ENCODE results near the gene EPHA3.

Gene EPHA3

DNA sequence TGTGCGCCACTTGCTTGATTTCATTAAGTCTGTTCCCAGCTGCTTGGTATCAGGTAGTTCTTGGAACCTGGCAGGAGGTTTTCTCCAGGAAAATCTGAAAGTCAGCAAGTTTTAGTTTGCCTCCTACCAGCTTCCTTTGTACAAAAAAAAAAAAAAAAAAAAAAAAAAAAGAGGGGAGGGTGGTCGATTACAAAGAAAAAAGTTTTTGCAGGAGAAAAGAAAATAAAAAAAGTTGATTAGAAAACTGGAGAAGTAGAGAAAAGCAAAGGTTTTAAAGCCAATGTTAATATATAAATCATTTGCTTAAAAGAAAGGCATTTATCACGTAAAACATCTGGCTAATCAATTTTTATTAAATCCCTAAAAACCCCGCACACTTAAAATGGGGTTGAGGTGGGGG, 5.9 kb downstream of the EPHA3 start:
- H3K4me3 ChIP-seq (ENCODE audit: low read length): no peak overlapping the region
- no peak for TF ChIP-seq ZNF274 (IDR thresholded peaks at IDR 0.05; ENCODE audit: low read depth, low read length)

GRCh38 chr3:89113893-89114840, 6.7 kb downstream of the EPHA3 start:
- TF ChIP-seq ZNF274 (IDR thresholded peaks at IDR 0.05; ENCODE audit: low read depth, low read length): no peak
- H3K4me3 ChIP-seq (ENCODE audit: low read length): peak overlapping the region; percentile 25; the same call in 1 of the 2 replicates

DNA sequence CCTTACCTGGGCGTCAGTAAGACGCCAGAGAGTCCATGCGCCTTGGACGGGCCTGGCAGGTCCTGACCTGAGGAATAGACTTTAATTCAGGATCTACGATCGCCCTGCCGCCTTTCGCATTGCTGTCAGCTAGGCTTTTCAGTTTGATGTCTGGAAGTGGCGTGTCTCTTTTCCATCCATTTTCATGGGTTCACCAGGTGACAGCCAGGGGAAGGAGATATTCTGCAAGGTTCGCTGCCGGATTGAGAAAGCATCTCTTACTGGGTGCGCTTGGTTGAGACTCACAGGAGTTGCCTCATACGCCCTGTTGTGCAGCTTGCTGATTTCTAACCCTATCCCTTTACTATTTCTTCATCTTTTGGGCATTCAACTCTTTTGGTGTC, 7.4 kb downstream of the EPHA3 start:
- H3K4me3 ChIP-seq (ENCODE audit: low read length): no peak overlapping the region
- no peak for TF ChIP-seq ZNF274 (IDR thresholded peaks at IDR 0.05; ENCODE audit: low read depth, low read length)

- TF ChIP-seq ZNF274 (IDR thresholded peaks at IDR 0.05; ENCODE audit: low read depth, low read length): no peak
- no peak overlapping the region for H3K4me3 ChIP-seq (ENCODE audit: low read length)
These were observed 9.1 kb downstream of the EPHA3 start for GRCh38 chr3:89116476-89116875.

DNA sequence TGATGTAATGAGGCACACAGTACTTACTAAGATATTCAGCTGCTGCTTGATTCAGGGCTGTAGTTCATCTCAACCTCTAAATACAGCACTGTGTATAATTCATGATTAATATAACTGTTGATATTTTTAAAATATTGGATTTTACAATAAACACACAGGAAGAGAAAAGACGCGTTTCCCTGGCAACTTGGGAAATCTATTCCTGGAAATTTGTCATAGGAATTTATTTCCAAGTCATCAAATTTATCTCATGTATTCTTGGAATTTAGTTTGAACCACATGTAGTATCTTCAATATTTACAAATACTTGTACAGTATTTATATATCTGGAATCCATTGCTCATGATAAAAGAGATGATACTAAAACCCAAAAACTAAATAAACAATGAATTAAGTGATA, 30.6 kb downstream of the EPHA3 start:
- TF ChIP-seq ZNF274 (IDR thresholded peaks at IDR 0.05; ENCODE audit: low read depth, low read length): no peak
- H3K4me3 ChIP-seq (ENCODE audit: low read length): no peak overlapping the region

- no peak overlapping the region for H3K4me3 ChIP-seq (ENCODE audit: low read length)
- no peak for TF ChIP-seq ZNF274 (IDR thresholded peaks at IDR 0.05; ENCODE audit: low read depth, low read length)
These were observed 32.4 kb downstream of the EPHA3 start for GRCh38 chr3:89139870-89140269.

GRCh38 chr3:89144080-89144479, 36.7 kb downstream of the EPHA3 start:
- TF ChIP-seq ZNF274 (IDR thresholded peaks at IDR 0.05; ENCODE audit: low read depth, low read length): no peak
- H3K4me3 ChIP-seq (ENCODE audit: low read length): no peak overlapping the region

- TF ChIP-seq ZNF274 (IDR thresholded peaks at IDR 0.05; ENCODE audit: low read depth, low read length): no peak
- no peak overlapping the region for H3K4me3 ChIP-seq (ENCODE audit: low read length)
These were observed 38.6 kb downstream of the EPHA3 start for GRCh38 chr3:89145995-89146394.

GRCh38 chr3:89154416-89154815, 47.0 kb downstream of the EPHA3 start:
- H3K4me3 ChIP-seq (ENCODE audit: low read length): no peak overlapping the region
- no peak for TF ChIP-seq ZNF274 (IDR thresholded peaks at IDR 0.05; ENCODE audit: low read depth, low read length)

DNA sequence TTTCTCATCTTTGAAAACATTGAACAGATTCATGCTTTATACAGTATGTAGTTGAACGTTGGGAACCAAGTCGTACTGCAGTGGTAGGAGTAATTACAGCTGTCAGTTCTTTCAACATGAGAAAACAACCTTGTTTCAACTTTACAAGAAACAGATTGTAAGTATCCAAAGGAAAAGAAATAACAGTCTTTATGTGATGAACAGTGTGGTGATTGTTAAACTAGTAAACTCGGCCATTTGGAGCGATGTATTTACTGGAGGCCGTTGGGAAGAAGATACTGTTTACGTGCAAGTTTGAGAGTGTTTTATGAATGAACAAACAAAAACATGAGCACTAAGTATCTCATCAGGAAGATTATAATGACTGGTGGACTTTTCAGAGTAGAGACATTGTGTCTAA, 48.4 kb downstream of the EPHA3 start:
- H3K4me3 ChIP-seq (ENCODE audit: low read length): no peak overlapping the region
- no peak for TF ChIP-seq ZNF274 (IDR thresholded peaks at IDR 0.05; ENCODE audit: low read depth, low read length)

- no peak for TF ChIP-seq ZNF274 (IDR thresholded peaks at IDR 0.05; ENCODE audit: low read depth, low read length)
- no peak overlapping the region for H3K4me3 ChIP-seq (ENCODE audit: low read length)
These were observed 50.2 kb downstream of the EPHA3 start for GRCh38 chr3:89157575-89157974.

DNA sequence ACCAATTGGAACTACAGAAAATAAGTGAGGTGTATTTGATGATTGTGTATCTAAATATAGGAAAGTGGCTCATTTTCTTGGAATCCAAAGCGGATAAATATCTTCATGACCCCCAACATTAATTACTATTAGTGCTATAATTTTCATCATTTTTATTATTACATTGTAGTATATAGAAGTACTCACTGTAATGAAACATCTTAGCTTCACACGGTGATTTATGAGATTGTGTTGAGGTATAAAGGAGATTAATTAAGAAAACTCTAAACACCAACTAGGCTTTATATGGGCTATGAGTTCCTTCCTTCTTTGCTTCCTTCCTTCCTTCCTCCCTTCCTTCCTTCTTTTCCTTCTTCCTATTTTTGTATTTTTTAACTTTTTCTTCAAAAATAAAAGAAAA, 52.2 kb downstream of the EPHA3 start:
- H3K4me3 ChIP-seq (ENCODE audit: low read length): no peak overlapping the region
- no peak for TF ChIP-seq ZNF274 (IDR thresholded peaks at IDR 0.05; ENCODE audit: low read depth, low read length)

GRCh38 chr3:89164774-89165173, 57.4 kb downstream of the EPHA3 start:
- no peak for TF ChIP-seq ZNF274 (IDR thresholded peaks at IDR 0.05; ENCODE audit: low read depth, low read length)
- no peak overlapping the region for H3K4me3 ChIP-seq (ENCODE audit: low read length)

- H3K4me3 ChIP-seq (ENCODE audit: low read length): no peak overlapping the region
- TF ChIP-seq ZNF274 (IDR thresholded peaks at IDR 0.05; ENCODE audit: low read depth, low read length): no peak
These were observed 58.3 kb downstream of the EPHA3 start for GRCh38 chr3:89165636-89166263.
